ENCODE data around the gene SMPX.

Gene SMPX

GRCh38 chrX:21802054-21802670 lies 44.2 kb upstream of the SMPX start:
- no peaks in the 10 kb centered on the region for H3F3A ChIP-seq (ENCODE audit: insufficient read depth)
- no peak overlapping the region for H3K4me2 ChIP-seq (ENCODE audit: low read depth, low read length, poor library complexity, severe bottlenecking)
- no peaks in the 10 kb centered on the region for H3K9me2 ChIP-seq (replicated peaks; ENCODE audit: insufficient read depth, low read length)
- H3K27ac ChIP-seq (ENCODE audit: low read depth, low read length) = no peak overlapping the region
- H3K36me3 ChIP-seq (ENCODE audit: low read length) = no peaks in the 10 kb centered on the region
- no peaks in the 10 kb centered on the region for H3K79me2 ChIP-seq (ENCODE audit: insufficient read depth, low read length)
- no peaks in the 10 kb centered on the region for H3K9me3 ChIP-seq (ENCODE audit: insufficient read depth, low read length)
- no peaks in the 10 kb centered on the region for H4K20me1 ChIP-seq (ENCODE audit: low read depth, low read length)
- no peak overlapping the region for H3K9ac ChIP-seq (ENCODE audit: low read length)
- H3K27me3 ChIP-seq (ENCODE audit: low read length) = no peaks in the 10 kb centered on the region
- no peak overlapping the region for H3K4me3 ChIP-seq (ENCODE audit: insufficient read depth, low read length, poor library complexity, severe bottlenecking)
- no peak for TF ChIP-seq EZH2phosphoT487 (conservative IDR thresholded peaks at IDR 0.05; ENCODE audit: low read length)
- no peak for TF ChIP-seq CTCF (IDR thresholded peaks at IDR 0.05; ENCODE audit: insufficient read depth, low read length, poor library complexity, severe bottlenecking)
- H2AFZ ChIP-seq (ENCODE audit: low read depth, low read length, severe bottlenecking) = no peak overlapping the region

- no peaks in the 10 kb centered on the region for H3K9me3 ChIP-seq (ENCODE audit: insufficient read depth, low read length)
- H3K79me2 ChIP-seq (ENCODE audit: insufficient read depth, low read length) = no peaks in the 10 kb centered on the region
- H3F3A ChIP-seq (ENCODE audit: insufficient read depth) = no peaks in the 10 kb centered on the region
- H2AFZ ChIP-seq (ENCODE audit: low read depth, low read length, severe bottlenecking) = no peak overlapping the region
- no peak overlapping the region for H3K4me2 ChIP-seq (ENCODE audit: low read depth, low read length, poor library complexity, severe bottlenecking)
- no peak overlapping the region for H3K27ac ChIP-seq (ENCODE audit: low read depth, low read length)
- no peaks in the 10 kb centered on the region for H3K36me3 ChIP-seq (ENCODE audit: low read length)
- no peaks in the 10 kb centered on the region for H3K27me3 ChIP-seq (ENCODE audit: low read length)
- no peak overlapping the region for H3K4me3 ChIP-seq (ENCODE audit: insufficient read depth, low read length, poor library complexity, severe bottlenecking)
- H4K20me1 ChIP-seq (ENCODE audit: low read depth, low read length) = no peaks in the 10 kb centered on the region
- H3K9ac ChIP-seq (ENCODE audit: low read length) = no peak overlapping the region
- TF ChIP-seq EZH2phosphoT487 (conservative IDR thresholded peaks at IDR 0.05; ENCODE audit: low read length) (no peak), CTCF (IDR thresholded peaks at IDR 0.05; ENCODE audit: insufficient read depth, low read length, poor library complexity, severe bottlenecking) (no peak)
- H3K9me2 ChIP-seq (replicated peaks; ENCODE audit: insufficient read depth, low read length) = no peaks in the 10 kb centered on the region
Observed at GRCh38 chrX:21800344-21800770, 42.4 kb upstream of the SMPX start.

- H3F3A ChIP-seq (ENCODE audit: insufficient read depth) = no peaks in the 10 kb centered on the region
- no peaks in the 10 kb centered on the region for H3K9me2 ChIP-seq (replicated peaks; ENCODE audit: insufficient read depth, low read length)
- no peaks in the 10 kb centered on the region for H3K79me2 ChIP-seq (ENCODE audit: insufficient read depth, low read length)
- no peak overlapping the region for H3K9ac ChIP-seq (ENCODE audit: low read length)
- H2AFZ ChIP-seq (ENCODE audit: low read depth, low read length, severe bottlenecking) = no peak overlapping the region
- no peaks in the 10 kb centered on the region for H3K9me3 ChIP-seq (ENCODE audit: insufficient read depth, low read length)
- H3K4me2 ChIP-seq (ENCODE audit: low read depth, low read length, poor library complexity, severe bottlenecking) = no peak overlapping the region
- H4K20me1 ChIP-seq (ENCODE audit: low read depth, low read length) = no peaks in the 10 kb centered on the region
- no peak overlapping the region for H3K4me3 ChIP-seq (ENCODE audit: insufficient read depth, low read length, poor library complexity, severe bottlenecking)
- TF ChIP-seq CTCF (IDR thresholded peaks at IDR 0.05; ENCODE audit: insufficient read depth, low read length, poor library complexity, severe bottlenecking) (no peak), EZH2phosphoT487 (conservative IDR thresholded peaks at IDR 0.05; ENCODE audit: low read length) (no peak)
- no peaks in the 10 kb centered on the region for H3K27me3 ChIP-seq (ENCODE audit: low read length)
- no peaks in the 10 kb centered on the region for H3K36me3 ChIP-seq (ENCODE audit: low read length)
- no peak overlapping the region for H3K27ac ChIP-seq (ENCODE audit: low read depth, low read length)
Observed at GRCh38 chrX:21799767-21800166, 41.9 kb upstream of the SMPX start.
